Endothelial cell of umbilical vein (primary cell): Measurements from ENCODE around the gene EVC. TPM values are rescaled to one million over a fixed set of nuclear protein-coding genes. Genes with fewer than 3 reads are reported as not detected.

Experiments
- BruUV-seq: library from RNA; stranded (reverse); fragments of 400-500 nt; replicated peaks from 2 replicates; lab custom pipeline; 2021; lab: Mats Ljungman, UMichigan
- CTCF ChIA-PET: fragments of 300-600, 350-600 bp; sonication (Branson Sonifier 250); formaldehyde crosslinking; loops from one replicate; lab custom pipeline; 2021; ENCODE audit warnings: antibody characterized with exemption, inconsistent platforms; lab: Charles Lee
- POLR2A ChIA-PET: fragments of 300-600, 350-600 bp; sonication (Branson Sonifier 250); formaldehyde crosslinking; loops from one replicate; lab custom pipeline; 2021; ENCODE audit warnings: antibody characterized with exemption, inconsistent platforms; lab: Charles Lee
- DNase-seq: peaks from one replicate; pipeline ENCODE4 v3.0.0-alpha.2; 2011; ENCODE audit warnings: low read depth, low spot score
- FAIRE-seq: peaks from 2 replicates; lab custom pipeline; 2011; peaks lifted over from hg19 to GRCh38; lab: Jason Lieb, UNC
- H2AFZ ChIP-seq: 2 replicates; pipeline ENCODE4 v1.6.0; 2012; ENCODE audit warnings: low read depth, low read length, control low read depth, inconsistent platforms
- H3K27ac ChIP-seq: 2 replicates; pipeline ENCODE4 v1.5.1; 2011; ENCODE audit warnings: low read depth, mild to moderate bottlenecking, control low read depth, low read length, moderate library complexity; ENCODE audit not compliant: insufficient read depth
- H3K27me3 ChIP-seq, 2 experiments: 2 replicates each; pipeline versions ENCODE4 v1.6.0 to v1.6.1; 2011; ENCODE audit warnings: low read length in 2 of 2, mixed read lengths in 1 of 2; ENCODE audit not compliant: control insufficient read depth in 2 of 2, insufficient read depth in 2 of 2
- H3K36me3 ChIP-seq, 2 experiments: 2 replicates in 1 of 2; 3 replicates in 1 of 2; pipeline ENCODE4 v1.5.1; 2011; ENCODE audit warnings: low read length in 2 of 2, mild to moderate bottlenecking in 1 of 2, moderate library complexity in 1 of 2; ENCODE audit not compliant: control insufficient read depth in 2 of 2, insufficient read depth in 2 of 2; ENCODE audit errors: extremely low read depth in 1 of 2
- H3K4me1 ChIP-seq: 3 replicates; pipeline ENCODE4 v1.5.1; 2011; ENCODE audit warnings: mild to moderate bottlenecking, low read length; ENCODE audit not compliant: control insufficient read depth, insufficient read depth; ENCODE audit errors: extremely low read depth
- H3K4me2 ChIP-seq: 2 replicates; pipeline ENCODE4 v1.6.1; 2011; ENCODE audit warnings: low read length, control low read depth, mixed read lengths; ENCODE audit not compliant: insufficient read depth
- H3K4me3 ChIP-seq, 3 experiments: fragments of 200-600 bp in 1 of 3; sonication (generic), shearing (Covaris generic) in 1 of 3; replicated peaks in 1 of 3; 2 replicates each; pipeline ENCODE4 v1.5.1; 2011 to 2016; ENCODE audit warnings: control low read depth in 3 of 3, low read length in 3 of 3, mild to moderate bottlenecking in 2 of 3, inconsistent platforms in 1 of 3, low read depth in 1 of 3, moderate library complexity in 1 of 3; ENCODE audit not compliant: insufficient read depth in 1 of 3
- H3K79me2 ChIP-seq: 2 replicates; pipeline ENCODE4 v1.6.0; 2012; ENCODE audit warnings: low read length, inconsistent platforms; ENCODE audit not compliant: control insufficient read depth, insufficient read depth
- H3K9ac ChIP-seq: replicated peaks from 2 replicates; pipeline ENCODE3; 2011; ENCODE audit warnings: low read length, control low read depth; ENCODE audit not compliant: insufficient read depth; ENCODE audit errors: extremely low read depth
- H3K9me1 ChIP-seq: replicated peaks from 3 replicates; pipeline ENCODE4 v1.6.0; 2011; ENCODE audit warnings: mild to moderate bottlenecking, low read length; ENCODE audit not compliant: control insufficient read depth, insufficient read depth; ENCODE audit errors: extremely low read depth
- H3K9me3 ChIP-seq: replicated peaks from 2 replicates; pipeline ENCODE4 v1.5.1; 2012; ENCODE audit warnings: low read length, inconsistent platforms; ENCODE audit not compliant: control insufficient read depth, insufficient read depth
- H4K20me1 ChIP-seq: replicated peaks from 2 replicates; pipeline ENCODE3; 2011; ENCODE audit warnings: mild to moderate bottlenecking, low read length; ENCODE audit not compliant: control insufficient read depth, insufficient read depth; ENCODE audit errors: extremely low read depth
- EZH2 ChIP-seq: IDR thresholded peaks from 2 replicates; pipeline ENCODE4 v1.6.1; 2012; ENCODE audit warnings: borderline replicate concordance, low read depth, mild to moderate bottlenecking, moderate library complexity, low read length, inconsistent platforms; ENCODE audit not compliant: severe bottlenecking
- GATA2 ChIP-seq: IDR thresholded peaks from 2 replicates; pipeline ENCODE4 v1.7.0; 2011; ENCODE audit warnings: low read depth, mild to moderate bottlenecking, moderate library complexity, mixed read lengths, low read length; ENCODE audit not compliant: insufficient read length, insufficient read depth
- JUN ChIP-seq: IDR thresholded peaks from 2 replicates; pipeline ENCODE4 v1.6.1; 2011; ENCODE audit warnings: borderline replicate concordance, low read depth; ENCODE audit not compliant: insufficient read length, insufficient read depth
- MYC ChIP-seq: IDR thresholded peaks from one replicate; pipeline ENCODE4 v1.6.1; 2011; ENCODE audit warnings: mild to moderate bottlenecking, low read depth, low read length
- POLR2A ChIP-seq: IDR thresholded peaks from 2 replicates; pipeline ENCODE4 v1.6.1; 2012; ENCODE audit warnings: low read depth, mild to moderate bottlenecking, control low read depth, low read length
- POLR2AphosphoS5 ChIP-seq: IDR thresholded peaks from 2 replicates; pipeline ENCODE4 v1.6.1; 2012; ENCODE audit warnings: low read depth, mild to moderate bottlenecking, control low read depth, low read length, moderate library complexity; ENCODE audit not compliant: insufficient read depth
- dilution Hi-C: fragments of 300-500 bp; cut with MboI; formaldehyde crosslinking; loops from one replicate; pipeline ENCODE4 v1.15.0; 2019; ENCODE audit warnings: low sequenced_read_pairs; ENCODE audit not compliant: extremely low pct_ligation_motif_present
- intact Hi-C: fragments of 100-400 bp; cut with micrococcal nuclease; formaldehyde crosslinking; loops from one replicate; pipeline ENCODE4 v1.10.0; 2022
- polyA plus RNA-seq, 4 experiments: library from polyadenylated mRNA; depleted of rRNA in 3 of 4; stranded (reverse) in 3 of 4; unstranded in 1 of 4; fragments of >200 nt; gene quantifications; 2 replicates each; pipeline versions ENCODE4 v1.2.1 to v1.2.3, GENCODE V29; 2011 to 2012; ENCODE audit warnings: missing spikeins in 1 of 4
- total RNA-seq: library from RNA; stranded (reverse); gene quantifications from 2 replicates; pipeline ENCODE4 v1.2.3, GENCODE V29; 2021
- TF ChIP-seq, protein P1 (sequence below): IDR thresholded peaks from 2 replicates; pipeline ENCODE4 v1.6.1; 2011; ENCODE audit not compliant: insufficient read depth, insufficient read length

The EVC gene
- total and polyA plus RNA-seq, 2 donors (not counting 3 experiments of a cell fraction or from before 2014, with no cell fraction given), result 6.3 to 31.6 TPM

DNA sequence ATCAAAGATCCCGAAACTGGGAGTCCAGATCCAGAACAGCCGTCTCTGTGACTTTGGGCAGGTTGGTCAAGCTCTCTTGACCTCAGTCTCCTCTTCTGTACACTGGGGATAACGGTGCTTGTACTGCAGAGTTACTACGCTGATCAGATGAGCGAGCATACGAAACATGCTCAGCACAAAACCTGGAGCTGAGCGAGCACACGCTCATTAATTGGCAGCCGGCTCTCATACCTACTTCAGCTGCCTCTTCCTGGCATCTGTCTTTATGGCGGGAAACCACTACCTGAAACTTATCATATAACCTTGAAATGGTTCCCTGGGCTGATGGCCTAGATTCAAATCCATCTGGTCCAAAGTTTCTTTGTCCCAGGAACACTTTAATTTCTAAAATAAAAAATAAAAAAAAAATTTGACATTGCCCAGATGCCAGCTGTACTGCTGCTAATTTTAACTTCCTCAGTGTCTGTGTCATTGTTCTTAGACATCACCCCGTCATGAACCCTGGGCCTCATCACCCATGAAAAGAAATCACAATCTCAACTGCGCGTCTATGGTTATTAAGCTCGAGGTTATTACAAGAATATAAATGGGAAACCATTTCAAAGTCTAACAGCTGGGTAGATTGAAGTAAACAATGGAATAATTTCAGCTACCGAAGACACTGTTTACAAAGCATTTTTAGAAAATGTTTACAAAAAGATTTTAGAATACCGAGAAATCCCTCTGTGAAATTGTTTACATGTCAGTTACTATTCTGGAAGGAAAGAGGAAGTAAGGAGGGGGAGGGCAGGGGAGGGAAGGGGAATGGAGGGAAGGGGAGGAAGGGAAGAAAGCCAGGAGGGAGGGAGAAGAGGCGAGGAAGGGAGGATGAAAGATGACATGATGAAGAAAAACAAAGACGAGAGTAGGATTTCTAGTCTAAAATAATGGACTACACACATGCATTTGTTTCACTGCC is 132.9 kb downstream of the EVC start:
- Histone ChIP-seq H3K4me2 (no peak overlapping the region), H3K9me3 (no peaks in the 10 kb centered on the region), H3K9me1 (no peaks in the 10 kb centered on the region), H4K20me1 (no peaks in the 10 kb centered on the region), H3K27me3 (no peaks in the 10 kb centered on the region), H3K36me3 (no peaks in the 10 kb centered on the region), H3K9ac (no peak overlapping the region), H3K79me2 (no peaks in the 10 kb centered on the region), H2AFZ (no peak overlapping the region), H3K4me1 (no peaks in the 10 kb centered on the region), H3K4me3 (no peak overlapping the region), H3K27ac (no peak overlapping the region)
- TF ChIP-seq POLR2AphosphoS5, result no peak
- no peak for TF ChIP-seq EZH2
- TF ChIP-seq, protein P1, sequence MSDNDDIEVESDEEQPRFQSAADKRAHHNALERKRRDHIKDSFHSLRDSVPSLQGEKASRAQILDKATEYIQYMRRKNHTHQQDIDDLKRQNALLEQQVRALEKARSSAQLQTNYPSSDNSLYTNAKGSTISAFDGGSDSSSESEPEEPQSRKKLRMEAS, result no peak
- TF ChIP-seq GATA2, result no peak
- no peak for TF ChIP-seq MYC
- no peak for TF ChIP-seq JUN
- TF ChIP-seq POLR2A, result no peak
- dilution Hi-C loops, result no loop called here
- CTCF ChIA-PET, result interaction anchor here (0.6 kb wide), 1 partner anchor 515 kb away, joined by 3 read pairs; no protein-coding TSS in a partner anchor
- DNase-seq, result no peak
- intact Hi-C loops, result no loop called here
- FAIRE-seq, result no peak
- POLR2A ChIA-PET, result no interaction called here
- BruUV-seq, result no TSS peak
